Brain microvascular endothelial cell (primary cell): ENCODE data around the gene LOXL1.

ENCODE experiments used
- DNase-seq: peaks from one replicate; pipeline ENCODE4 v3.0.0-alpha.2; 2020
- H3K27ac ChIP-seq: fragments of 250-450 bp; sonication (Bioruptor Pico); 2 replicates; pipeline ENCODE4 v1.5.1; 2020; ENCODE audit warnings: mild to moderate bottlenecking, moderate library complexity
- H3K27me3 ChIP-seq: fragments of 250-450 bp; sonication (Bioruptor Pico); replicated peaks from 2 replicates; pipeline ENCODE4 v1.5.1; 2020; ENCODE audit warnings: mild to moderate bottlenecking
- H3K36me3 ChIP-seq: fragments of 250-450 bp; sonication (Bioruptor Pico); replicated peaks from 2 replicates; pipeline ENCODE4 v1.5.1; 2020; ENCODE audit warnings: mild to moderate bottlenecking
- H3K4me3 ChIP-seq: 2 replicates; pipeline ENCODE4 v1.5.1; 2011; ENCODE audit warnings: low read depth, mild to moderate bottlenecking, control low read depth, low read length, moderate library complexity
- in situ Hi-C: cut with HindIII; loops from 2 replicates; pipeline ENCODE4 v1.10.0; 2017; ENCODE audit warnings: low sequenced_read_pairs, low pct_ligation_motif_present
- TF ChIP-seq, protein P1 (sequence below): IDR thresholded peaks from 2 replicates; pipeline ENCODE4 v1.5.1; 2011; ENCODE audit warnings: low read depth, mild to moderate bottlenecking, moderate library complexity, low read length, control low read depth, inconsistent platforms; ENCODE audit errors: missing control alignments

The LOXL1 gene

DNA sequence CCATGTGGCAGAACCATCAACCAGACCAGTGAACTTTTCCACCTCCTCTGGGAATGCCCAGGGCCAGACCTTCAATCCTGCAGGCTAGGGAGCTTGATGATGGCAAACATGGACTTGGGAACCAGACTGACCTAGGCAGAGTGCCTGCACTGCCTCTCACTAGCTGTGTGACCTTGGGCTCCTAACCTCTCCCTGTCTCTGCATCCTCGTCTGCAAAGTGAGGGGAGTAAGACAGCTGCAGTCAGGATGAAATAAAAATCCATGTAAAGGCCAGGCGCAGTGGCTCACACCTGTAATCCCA lies 17.5 kb upstream of the LOXL1 start:
- TF ChIP-seq, protein P1, sequence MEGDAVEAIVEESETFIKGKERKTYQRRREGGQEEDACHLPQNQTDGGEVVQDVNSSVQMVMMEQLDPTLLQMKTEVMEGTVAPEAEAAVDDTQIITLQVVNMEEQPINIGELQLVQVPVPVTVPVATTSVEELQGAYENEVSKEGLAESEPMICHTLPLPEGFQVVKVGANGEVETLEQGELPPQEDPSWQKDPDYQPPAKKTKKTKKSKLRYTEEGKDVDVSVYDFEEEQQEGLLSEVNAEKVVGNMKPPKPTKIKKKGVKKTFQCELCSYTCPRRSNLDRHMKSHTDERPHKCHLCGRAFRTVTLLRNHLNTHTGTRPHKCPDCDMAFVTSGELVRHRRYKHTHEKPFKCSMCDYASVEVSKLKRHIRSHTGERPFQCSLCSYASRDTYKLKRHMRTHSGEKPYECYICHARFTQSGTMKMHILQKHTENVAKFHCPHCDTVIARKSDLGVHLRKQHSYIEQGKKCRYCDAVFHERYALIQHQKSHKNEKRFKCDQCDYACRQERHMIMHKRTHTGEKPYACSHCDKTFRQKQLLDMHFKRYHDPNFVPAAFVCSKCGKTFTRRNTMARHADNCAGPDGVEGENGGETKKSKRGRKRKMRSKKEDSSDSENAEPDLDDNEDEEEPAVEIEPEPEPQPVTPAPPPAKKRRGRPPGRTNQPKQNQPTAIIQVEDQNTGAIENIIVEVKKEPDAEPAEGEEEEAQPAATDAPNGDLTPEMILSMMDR: no peak
- H3K27me3 ChIP-seq: no peaks in the 10 kb centered on the region
- no peak for DNase-seq
- H3K27ac ChIP-seq: no peak overlapping the region
- H3K36me3 ChIP-seq: no peaks in the 10 kb centered on the region
- in situ Hi-C loops: no loop called here
- no peak overlapping the region for H3K4me3 ChIP-seq

DNA sequence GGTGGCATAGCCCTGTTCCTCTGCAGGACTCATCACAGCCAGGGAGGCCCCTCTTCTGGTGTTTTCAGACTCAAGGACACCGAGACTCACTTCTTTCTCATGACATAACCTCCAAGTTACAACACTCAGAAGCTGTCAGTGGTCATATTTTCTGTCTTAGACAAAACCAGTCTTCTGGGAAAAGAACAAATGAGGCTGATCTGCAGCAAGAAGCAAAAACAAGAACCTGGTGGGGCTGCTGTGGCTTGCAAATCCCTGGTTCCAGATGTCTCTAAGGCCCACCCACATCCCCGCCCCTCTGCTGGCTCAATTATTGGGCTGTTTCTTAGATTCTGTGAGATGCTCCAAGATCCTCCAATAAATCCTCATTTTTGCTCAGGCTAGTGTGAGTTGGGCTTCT lies 16.6 kb upstream of the LOXL1 start:
- no peak overlapping the region for H3K27ac ChIP-seq
- H3K36me3 ChIP-seq: no peaks in the 10 kb centered on the region
- H3K4me3 ChIP-seq: no peak overlapping the region
- TF ChIP-seq, protein P1: no peak
- in situ Hi-C loops: no loop called here
- H3K27me3 ChIP-seq: no peaks in the 10 kb centered on the region
- DNase-seq: no peak

DNA sequence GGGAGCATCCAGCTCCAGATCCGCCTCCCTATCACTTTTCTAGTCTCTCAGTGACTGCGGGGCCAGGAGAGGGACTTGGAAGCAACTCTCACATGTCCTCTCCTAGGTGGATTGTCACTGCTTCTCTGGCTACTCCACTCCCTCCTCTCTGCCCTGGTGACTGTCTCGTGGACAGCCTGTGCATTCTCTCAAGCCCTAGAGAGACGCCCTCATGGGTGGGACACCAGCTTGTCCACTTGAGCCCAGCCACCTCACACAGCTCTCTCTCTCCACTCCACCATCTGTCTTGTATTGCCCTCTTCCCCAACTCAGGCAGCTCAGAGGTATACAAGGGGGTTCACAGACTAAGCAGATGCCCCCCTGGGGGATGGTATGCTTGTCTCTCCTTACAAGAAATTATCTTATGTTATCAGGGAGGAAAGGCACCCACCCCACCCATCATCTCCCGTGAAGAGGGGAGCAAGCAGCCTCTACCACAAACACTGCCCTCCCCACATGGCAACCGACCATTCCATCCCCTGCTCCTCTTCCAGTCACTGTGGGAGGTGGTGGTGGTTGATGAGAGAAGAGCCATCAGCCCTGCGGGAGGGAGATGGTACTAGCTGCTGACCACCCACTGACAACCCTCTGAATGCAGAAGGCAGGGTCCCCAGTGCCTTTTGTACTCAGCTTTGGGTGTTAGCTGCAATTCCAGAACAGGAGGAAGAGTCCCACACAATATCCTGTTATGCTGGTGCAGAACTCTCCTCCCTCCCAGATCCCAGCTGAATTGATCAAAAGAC lies 15.5 kb upstream of the LOXL1 start:
- in situ Hi-C loops: no loop called here

DNA sequence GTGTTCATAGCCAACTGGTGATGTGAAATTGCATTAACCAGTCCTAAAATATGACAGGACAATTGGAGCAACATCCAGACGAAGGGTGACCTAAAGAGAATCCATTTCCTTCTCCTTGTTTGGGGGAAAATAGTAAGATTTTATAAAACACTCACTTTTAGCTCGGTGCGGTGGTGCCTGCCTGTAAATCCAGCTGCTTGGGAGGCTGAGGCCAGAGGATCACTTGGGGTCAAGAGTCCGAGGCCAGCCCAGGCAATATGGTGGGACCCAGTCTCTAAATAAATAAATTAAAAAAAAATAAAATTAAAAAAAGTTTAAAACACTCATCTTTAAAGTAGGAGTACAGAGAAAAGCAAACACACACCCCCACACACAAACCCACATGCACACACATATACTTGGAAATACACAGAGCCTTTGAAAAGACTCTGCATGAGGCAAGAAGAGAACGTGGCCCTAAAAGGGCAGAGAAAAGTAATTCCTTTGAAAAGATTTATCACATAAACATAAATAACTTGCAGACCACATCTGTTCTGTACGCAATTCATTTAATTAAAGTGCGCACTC lies 14.1 kb upstream of the LOXL1 start:
- no peak for DNase-seq
- Histone ChIP-seq H3K36me3 (no peaks in the 10 kb centered on the region), H3K27me3 (no peaks in the 10 kb centered on the region), H3K4me3 (no peak overlapping the region), H3K27ac (no peak overlapping the region)
- in situ Hi-C loops: no loop called here
- TF ChIP-seq, protein P1: no peak

More for the DNA sequence above, 15.5 kb upstream of the LOXL1 start:
- H3K27ac ChIP-seq: no peak overlapping the region
- DNase-seq: no peak
- no peaks in the 10 kb centered on the region for H3K36me3 ChIP-seq
- no peaks in the 10 kb centered on the region for H3K27me3 ChIP-seq
- H3K4me3 ChIP-seq: no peak overlapping the region
- TF ChIP-seq, protein P1: no peak

DNA sequence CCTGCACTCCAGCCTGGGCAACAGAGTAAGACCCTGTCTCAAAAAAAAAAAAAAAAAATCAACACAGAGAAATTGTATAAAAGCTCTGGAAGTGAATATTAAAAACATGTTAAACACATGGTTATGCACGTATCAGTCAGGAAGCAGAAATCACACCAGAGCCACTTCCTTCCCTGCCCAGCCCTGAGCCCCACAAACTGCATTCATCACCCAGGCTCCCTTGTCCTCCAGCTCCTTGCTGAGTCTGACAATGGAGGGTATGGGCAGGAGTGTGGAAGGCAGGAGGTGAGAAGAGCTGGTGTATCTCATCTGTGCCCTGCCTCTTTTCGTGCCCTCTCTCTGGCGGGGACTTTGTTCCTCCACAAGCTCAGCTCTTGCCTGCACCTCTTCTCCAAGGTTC lies 12.1 kb upstream of the LOXL1 start:
- in situ Hi-C loops: no loop called here
- no peak for DNase-seq
- H3K27ac ChIP-seq: no peak overlapping the region
- H3K27me3 ChIP-seq: no peaks in the 10 kb centered on the region
- H3K4me3 ChIP-seq: no peak overlapping the region
- no peaks in the 10 kb centered on the region for H3K36me3 ChIP-seq
- TF ChIP-seq, protein P1: no peak

DNA sequence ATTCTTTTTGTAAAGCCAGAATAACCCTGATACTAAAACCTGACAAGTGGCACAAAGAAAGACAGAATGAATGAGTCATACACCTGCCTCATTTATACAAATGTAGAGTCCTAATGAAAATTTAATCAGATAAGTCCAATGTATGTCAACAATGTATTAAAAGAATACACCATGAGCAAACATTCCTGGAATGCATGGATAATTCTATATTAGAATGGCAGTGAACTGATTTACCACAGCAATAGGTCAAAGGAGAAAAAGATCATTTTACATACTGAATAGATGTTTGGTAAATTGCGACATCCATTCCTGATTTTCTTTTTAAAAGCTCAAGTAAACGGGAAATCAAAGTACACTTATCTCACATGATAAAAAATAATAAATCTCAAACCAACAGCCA lies 11.2 kb upstream of the LOXL1 start:
- Histone ChIP-seq H3K36me3 (peaks cover 2% of the 10 kb centered on the region), H3K27ac (no peak overlapping the region), H3K4me3 (no peak overlapping the region), H3K27me3 (no peaks in the 10 kb centered on the region)
- DNase-seq: no peak
- TF ChIP-seq, protein P1: no peak
- in situ Hi-C loops: no loop called here
